GM15510 (cell line): ENCODE data around the gene PCGF3.

Source experiments
- POLR2A ChIP-seq: IDR thresholded peaks from 3 replicates; pipeline ENCODE4 v1.6.1; 2011; ENCODE audit warnings: borderline replicate concordance; ENCODE audit not compliant: insufficient read length; ENCODE audit errors: extremely low read depth

The PCGF3 gene

DNA sequence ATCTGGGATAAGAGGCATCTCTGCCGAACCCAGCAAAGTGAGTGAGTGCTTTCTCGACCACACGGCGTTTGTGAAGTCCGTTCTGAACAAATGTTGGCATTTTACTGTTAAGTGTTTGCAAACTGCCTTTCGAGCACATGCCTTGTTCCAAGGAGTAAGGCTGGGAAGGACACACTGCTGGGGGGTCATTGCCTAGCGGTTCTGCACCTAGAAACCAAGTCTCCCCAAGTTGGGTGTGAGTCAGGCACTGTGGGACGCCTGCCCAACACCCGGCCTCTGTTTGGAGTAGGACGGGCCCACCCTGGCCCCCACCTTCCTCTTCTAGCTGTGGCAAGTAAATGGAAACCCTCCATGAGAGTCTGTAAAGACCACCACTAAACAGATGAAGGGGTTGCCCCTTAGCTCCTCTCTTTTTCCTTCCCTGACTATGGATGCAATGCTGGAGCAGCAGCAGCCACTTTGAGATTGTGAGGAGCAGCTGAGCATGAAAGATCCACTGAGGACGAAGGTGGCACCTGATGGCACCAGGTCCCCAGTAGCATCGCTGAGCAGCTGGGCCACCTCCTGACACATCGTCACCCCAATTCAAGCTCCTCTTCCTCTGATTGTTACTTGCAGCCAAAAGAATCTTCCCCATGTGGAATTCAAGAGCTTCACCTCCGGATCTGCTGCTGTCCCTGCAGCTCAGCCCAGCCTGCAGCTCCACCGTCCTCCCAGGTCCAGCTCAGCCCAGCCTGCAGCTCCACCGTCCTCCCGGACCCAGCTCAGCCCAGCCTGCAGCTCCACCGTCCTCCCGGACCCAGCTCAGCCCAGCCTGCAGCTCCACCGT, 114.0 kb downstream of the PCGF3 start:
- TF ChIP-seq POLR2A: no peak
